Mucosa of rectum (tissue), 2 donors: ENCODE results near the gene MAGI1.

Source experiments
- H3K27ac ChIP-seq, 2 donors: one replicate each; pipeline ENCODE4 v1.7.0; 2013; ENCODE audit warnings: inconsistent platforms in 2 of 2, low read depth in 2 of 2, low read length in 2 of 2
- H3K27me3 ChIP-seq, 2 donors: one replicate each; pipeline ENCODE4 v1.7.0; 2013; ENCODE audit warnings: low read length in 2 of 2; ENCODE audit not compliant: control insufficient read depth in 2 of 2, insufficient read depth in 2 of 2
- H3K36me3 ChIP-seq, 2 donors: one replicate each; pipeline ENCODE4 v1.7.0; 2013; ENCODE audit warnings: low read length in 2 of 2; ENCODE audit not compliant: control insufficient read depth in 2 of 2, insufficient read depth in 2 of 2
- H3K4me1 ChIP-seq, 2 donors: one replicate each; pipeline ENCODE4 v1.7.0; 2013; ENCODE audit warnings: low read length in 2 of 2, mild to moderate bottlenecking in 1 of 2; ENCODE audit not compliant: control insufficient read depth in 2 of 2, insufficient read depth in 2 of 2
- H3K4me3 ChIP-seq, 2 donors: one replicate each; pipeline ENCODE4 v1.7.0; 2013; ENCODE audit warnings: low read length in 2 of 2
- H3K9ac ChIP-seq, 2 donors: one replicate each; pipeline ENCODE4 v1.7.0; 2013; ENCODE audit warnings: low read length in 2 of 2, low read depth in 1 of 2, mild to moderate bottlenecking in 1 of 2
- H3K9me3 ChIP-seq, 2 donors: one replicate each; pipeline ENCODE4 v1.7.0; 2013; ENCODE audit warnings: low read length in 2 of 2; ENCODE audit not compliant: control insufficient read depth in 2 of 2
- donor health status: healthy.
- donor health status: Normal muscosa, but diverticular disease.

The MAGI1 gene

DNA sequence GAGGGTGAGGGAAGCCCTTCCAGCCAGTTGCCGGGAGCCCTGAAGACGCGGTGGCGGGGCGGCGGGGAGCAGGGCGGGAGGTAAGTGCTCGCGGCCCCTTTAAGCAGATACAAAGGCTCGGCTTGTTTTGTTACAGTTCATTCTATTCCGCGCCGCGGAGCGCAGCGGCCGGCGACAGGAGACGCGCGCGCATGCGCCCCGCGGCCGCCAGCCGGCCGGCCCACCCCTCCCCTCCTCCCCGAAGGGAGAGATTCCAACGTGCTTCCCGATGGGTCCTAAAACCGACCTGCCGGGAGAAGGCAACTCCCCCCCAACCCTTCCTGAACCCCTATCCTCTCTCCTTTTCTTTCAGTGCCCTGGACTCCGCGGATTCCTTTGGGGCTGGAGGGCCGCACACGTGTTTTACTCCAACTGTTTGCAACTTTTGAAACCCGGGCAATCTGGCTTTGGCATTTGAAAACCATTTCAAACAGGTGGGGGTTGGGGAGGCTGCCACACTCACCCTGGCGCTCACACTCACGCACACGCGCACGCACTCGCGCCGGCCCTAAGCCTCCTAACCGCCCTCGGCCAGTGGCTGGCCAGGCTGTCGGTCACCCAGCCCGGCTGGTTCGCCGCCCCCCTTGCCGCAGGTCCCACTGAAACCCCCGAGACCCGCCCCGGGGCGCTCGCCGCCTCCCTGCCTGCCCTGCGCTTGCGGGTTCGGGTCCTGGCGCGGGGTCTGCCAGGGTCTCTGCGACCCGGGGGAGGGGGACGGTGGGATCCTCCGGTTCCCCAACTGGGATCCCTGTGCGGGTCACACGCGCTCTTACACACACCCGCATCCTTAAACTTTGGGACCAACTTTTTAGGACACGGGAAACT lies at the start of gene MAGI1:
Gene MAGI1 (minus strand): TSS at position 193 of the 864 bp plus-strand sequence. CDS start 610 bp downstream, outside the sequence.
- Histone ChIP-seq H3K27ac (peak within 1 kb of the TSS; percentile 91 to 94), H3K4me1 (peaks cover 2 to 13% of the 10 kb centered on the region in 2 donors), H3K9ac (peak within 1 kb of the TSS; percentile 85 to 91), H3K9me3 (no peaks in the 10 kb centered on the region), H3K4me3 (peak within 1 kb of the TSS; percentile 86 to 94), H3K27me3 (no peaks in the 10 kb centered on the region), H3K36me3 (no peaks in the 10 kb centered on the region)

DNA sequence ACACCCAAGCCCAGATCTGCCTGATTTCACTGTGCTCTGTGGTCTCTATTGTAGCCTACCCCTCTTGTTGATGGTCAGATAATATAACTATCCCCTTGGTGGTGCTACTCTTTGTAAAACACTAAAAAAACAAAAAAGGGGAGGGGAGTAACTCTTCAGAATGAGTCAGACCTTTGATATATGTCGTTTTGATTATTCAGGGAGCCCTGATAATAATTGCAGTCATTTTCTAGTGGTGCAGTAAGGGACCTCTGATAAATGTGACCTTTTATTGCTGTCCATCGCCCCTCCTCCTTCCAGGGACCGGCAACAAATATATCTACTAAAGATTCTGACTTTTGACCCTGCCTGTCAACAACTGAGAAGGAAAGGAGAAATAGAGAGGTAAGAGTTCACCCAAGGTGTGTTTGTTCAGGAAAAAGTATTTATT lies 45.1 kb upstream of the MAGI1 start:
- Histone ChIP-seq H3K4me3 (no peak overlapping the region), H3K27me3 (no peaks in the 10 kb centered on the region), H3K9ac (no peak overlapping the region), H3K9me3 (no peaks in the 10 kb centered on the region), H3K4me1 (no peaks in the 10 kb centered on the region), H3K27ac (no peak overlapping the region), H3K36me3 (no peaks in the 10 kb centered on the region)

DNA sequence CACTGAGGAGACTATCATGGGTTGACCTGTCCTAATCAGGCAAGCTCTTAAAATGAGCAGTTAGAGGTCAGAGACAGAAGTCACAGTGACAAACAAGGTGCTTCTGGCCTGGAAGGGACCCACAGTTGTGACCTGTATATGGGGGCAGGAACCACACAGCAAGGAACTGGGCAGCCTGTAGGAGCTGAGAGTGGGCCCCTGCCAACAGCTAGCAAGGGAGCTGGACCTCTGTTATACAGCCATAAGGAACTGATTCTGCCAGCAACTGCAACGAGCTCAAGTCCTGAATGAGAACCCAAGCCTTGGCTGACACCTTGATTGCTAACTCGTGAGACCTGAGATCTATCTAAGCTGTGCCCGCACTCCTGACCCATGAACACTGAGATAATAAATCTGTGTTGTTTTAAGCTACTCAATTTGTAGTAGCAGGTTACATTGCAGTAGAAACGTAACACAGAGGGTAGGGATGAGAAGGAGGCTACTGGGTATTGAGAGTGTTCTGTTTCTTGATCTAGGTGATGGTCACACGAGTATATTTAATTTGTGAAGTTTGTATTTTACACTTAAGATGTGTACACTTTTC lies 44.5 kb upstream of the MAGI1 start:
- no peak overlapping the region for H3K4me3 ChIP-seq
- no peak overlapping the region for H3K9ac ChIP-seq
- H3K4me1 ChIP-seq: no peaks in the 10 kb centered on the region
- H3K27me3 ChIP-seq: no peaks in the 10 kb centered on the region
- H3K27ac ChIP-seq: no peak overlapping the region
- H3K36me3 ChIP-seq: no peaks in the 10 kb centered on the region
- no peaks in the 10 kb centered on the region for H3K9me3 ChIP-seq

DNA sequence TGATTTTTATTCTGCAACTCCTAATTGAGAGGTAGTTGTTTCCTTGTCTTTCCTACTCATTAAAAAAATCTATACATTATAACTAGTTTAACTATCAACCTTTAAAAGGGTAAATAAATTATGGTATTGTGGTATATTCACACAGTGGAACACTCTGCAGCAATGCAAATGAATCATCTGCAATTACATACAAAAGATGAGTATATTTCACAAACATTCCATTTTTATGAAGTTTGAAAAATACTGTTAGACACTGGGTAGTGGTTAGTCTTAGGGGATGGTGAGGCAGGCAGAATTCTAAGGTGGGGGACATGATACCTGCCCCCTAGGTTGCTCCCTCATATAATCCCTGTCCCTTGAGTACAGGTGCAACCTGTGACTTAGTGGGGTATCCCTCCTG lies 44.0 kb upstream of the MAGI1 start:
- H3K36me3 ChIP-seq: no peaks in the 10 kb centered on the region
- no peaks in the 10 kb centered on the region for H3K27me3 ChIP-seq
- H3K9ac ChIP-seq: no peak overlapping the region
- no peak overlapping the region for H3K4me3 ChIP-seq
- no peak overlapping the region for H3K27ac ChIP-seq
- no peaks in the 10 kb centered on the region for H3K4me1 ChIP-seq
- H3K9me3 ChIP-seq: peaks cover 0 to under 1% of the 10 kb centered on the region in 2 donors

DNA sequence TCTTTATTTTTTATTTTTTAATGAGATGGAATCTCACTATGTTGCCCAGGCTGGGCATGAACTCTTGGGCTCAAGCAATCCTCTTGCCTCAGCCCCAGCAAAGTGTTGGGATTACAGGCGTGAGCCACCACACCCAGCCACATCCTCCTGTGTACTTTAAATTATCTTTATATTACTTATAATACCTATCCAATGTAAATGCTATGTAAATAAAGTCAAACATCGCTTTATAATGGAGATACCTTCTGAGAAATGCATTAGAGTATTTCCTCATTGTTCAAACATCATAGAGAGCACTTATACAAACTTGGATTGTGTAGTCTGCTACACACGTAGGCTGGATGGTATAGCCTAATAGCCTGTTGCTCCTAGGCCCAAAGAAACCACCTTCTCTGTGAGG lies 41.4 kb upstream of the MAGI1 start:
- H3K27me3 ChIP-seq: no peaks in the 10 kb centered on the region
- peak overlapping the region in 1 of 2 donors; percentile 13 for H3K4me3 ChIP-seq
- no peak overlapping the region for H3K9ac ChIP-seq
- no peak overlapping the region for H3K27ac ChIP-seq
- no peaks in the 10 kb centered on the region for H3K36me3 ChIP-seq
- peaks cover 0 to 3% of the 10 kb centered on the region in 2 donors for H3K9me3 ChIP-seq
- H3K4me1 ChIP-seq: no peaks in the 10 kb centered on the region

DNA sequence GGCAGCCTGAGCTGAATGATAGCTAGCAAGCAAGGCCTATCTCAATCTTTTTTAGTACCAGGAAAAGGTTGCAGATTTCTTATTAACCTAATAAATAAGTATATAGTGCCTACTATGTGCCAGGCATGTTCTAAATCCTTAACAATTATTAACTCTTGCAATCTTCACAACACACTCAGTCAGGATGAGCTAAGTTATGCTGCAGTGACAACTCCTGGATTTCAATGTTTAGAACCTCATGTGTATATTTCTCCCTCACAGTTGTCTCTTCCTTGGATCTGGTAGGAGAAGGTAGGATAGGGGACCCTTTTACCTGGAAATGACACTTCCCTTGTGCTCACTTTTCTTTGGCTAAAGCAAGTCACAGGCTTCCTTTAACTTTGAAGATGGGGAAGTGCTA lies 39.3 kb upstream of the MAGI1 start:
- Histone ChIP-seq H3K27me3 (no peaks in the 10 kb centered on the region), H3K4me3 (no peak overlapping the region), H3K36me3 (no peaks in the 10 kb centered on the region), H3K4me1 (no peaks in the 10 kb centered on the region), H3K9ac (no peak overlapping the region), H3K27ac (no peak overlapping the region), H3K9me3 (peaks cover 0 to 3% of the 10 kb centered on the region in 2 donors)

DNA sequence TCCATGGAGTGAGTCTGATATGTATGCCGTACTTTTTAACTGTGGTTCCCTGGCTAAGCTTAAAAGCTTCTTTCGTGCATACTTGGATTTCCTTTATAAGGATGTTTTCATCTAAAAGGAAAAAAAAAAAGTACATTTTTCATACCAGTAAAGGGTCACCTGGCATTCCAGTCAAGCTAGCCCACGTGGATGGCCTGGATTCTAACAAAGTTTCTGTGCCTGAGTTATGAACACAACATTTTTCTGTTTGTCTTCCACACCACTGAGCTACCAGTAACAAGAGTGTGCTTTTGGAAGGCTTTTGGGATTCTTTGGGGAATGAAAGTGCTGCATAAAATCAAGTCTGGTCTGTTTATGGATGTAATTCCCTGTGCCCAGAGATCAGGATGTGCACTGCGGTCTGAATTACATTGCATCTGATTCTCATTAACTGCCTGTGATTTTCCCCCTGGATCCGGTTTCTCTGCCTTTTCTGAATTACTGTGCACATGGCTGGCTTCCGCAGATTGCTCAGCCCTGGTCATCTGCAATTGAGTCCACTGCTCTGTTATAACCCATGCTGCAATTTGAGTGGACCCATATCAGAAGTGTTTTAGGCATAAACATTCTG lies 38.2 kb upstream of the MAGI1 start:
- Histone ChIP-seq H3K9me3 (peaks cover 0 to 3% of the 10 kb centered on the region in 2 donors), H3K27ac (no peak overlapping the region), H3K4me1 (no peaks in the 10 kb centered on the region), H3K36me3 (no peaks in the 10 kb centered on the region), H3K9ac (no peak overlapping the region), H3K4me3 (no peak overlapping the region), H3K27me3 (no peaks in the 10 kb centered on the region)

DNA sequence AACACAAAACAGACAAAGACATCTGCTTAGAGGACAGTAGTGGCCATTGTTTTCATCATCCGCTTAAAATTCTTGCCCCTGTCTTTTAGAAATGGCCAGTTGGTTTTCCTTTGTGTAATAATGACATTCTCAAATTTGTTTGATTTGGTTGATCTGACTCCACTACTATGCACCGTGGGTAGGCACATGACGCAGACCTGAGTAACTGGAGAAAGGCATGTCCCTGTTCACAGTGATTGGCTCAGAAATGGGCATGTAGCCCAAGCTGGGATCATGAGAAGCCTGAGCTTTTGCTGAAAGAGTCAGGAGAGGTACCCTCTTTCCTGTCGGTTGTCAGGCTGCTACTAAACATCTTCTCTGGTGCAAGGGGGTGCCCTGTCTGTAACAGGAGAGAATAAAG lies 36.6 kb upstream of the MAGI1 start:
- no peaks in the 10 kb centered on the region for H3K36me3 ChIP-seq
- H3K9me3 ChIP-seq: peaks cover 0 to 3% of the 10 kb centered on the region in 2 donors
- no peaks in the 10 kb centered on the region for H3K27me3 ChIP-seq
- no peak overlapping the region for H3K27ac ChIP-seq
- H3K9ac ChIP-seq: no peak overlapping the region
- H3K4me3 ChIP-seq: no peak overlapping the region
- no peaks in the 10 kb centered on the region for H3K4me1 ChIP-seq

DNA sequence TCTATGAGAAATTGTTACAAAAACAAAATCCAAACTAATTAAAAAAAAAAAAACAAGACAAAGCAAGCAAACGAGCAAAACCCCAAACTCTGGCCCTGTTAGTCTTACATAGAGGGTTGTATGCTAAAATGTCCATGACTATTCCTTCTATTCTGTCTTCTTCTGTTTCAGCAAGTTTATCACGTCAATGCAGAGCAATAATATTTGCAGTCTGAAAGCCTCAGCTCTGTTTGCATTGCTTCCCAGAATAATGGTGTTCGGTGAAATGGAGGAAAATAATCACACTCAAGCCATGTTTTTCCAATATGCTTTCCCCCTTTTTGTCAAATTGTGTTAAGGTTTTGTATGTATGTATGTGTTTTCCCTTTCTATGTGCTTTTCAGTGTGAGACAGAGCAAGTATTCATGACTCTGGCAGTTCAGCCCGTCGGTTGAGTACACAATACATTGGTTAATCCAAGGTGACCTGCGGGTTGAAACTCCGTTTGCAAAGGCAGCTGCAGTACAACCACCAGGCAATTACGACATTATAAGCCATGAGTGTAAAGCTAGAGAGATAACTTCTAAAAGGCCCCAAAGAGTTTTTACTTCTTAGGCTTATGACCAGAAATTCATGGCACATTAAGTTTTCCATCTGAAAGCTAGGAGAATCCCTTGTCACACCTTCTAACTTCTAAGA lies 34.9 kb upstream of the MAGI1 start:
- no peaks in the 10 kb centered on the region for H3K36me3 ChIP-seq
- no peak overlapping the region for H3K27ac ChIP-seq
- no peaks in the 10 kb centered on the region for H3K4me1 ChIP-seq
- no peak overlapping the region for H3K4me3 ChIP-seq
- no peaks in the 10 kb centered on the region for H3K27me3 ChIP-seq
- H3K9ac ChIP-seq: no peak overlapping the region
- peaks cover 0 to 3% of the 10 kb centered on the region in 2 donors for H3K9me3 ChIP-seq

DNA sequence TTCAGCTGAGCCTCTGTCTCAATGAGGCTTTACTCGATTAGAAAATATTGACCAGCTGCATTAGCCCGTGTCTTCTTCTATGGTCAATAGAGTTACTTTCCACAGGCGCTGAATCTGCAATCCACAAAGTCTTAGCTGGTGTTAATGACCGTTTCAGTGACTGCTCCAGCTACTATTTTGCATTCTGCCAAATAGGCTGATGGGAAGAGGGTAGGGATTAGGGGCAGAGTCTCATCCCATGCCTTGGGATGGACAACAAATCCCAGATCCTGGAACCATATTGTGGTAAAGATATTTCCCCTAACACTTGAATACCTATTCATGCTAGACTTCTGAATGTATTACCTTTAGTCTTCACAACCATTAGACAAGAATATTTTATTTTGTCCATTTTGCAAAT lies 29.5 kb upstream of the MAGI1 start:
- H3K4me3 ChIP-seq: no peak overlapping the region
- no peak overlapping the region for H3K27ac ChIP-seq
- no peaks in the 10 kb centered on the region for H3K36me3 ChIP-seq
- no peaks in the 10 kb centered on the region for H3K9me3 ChIP-seq
- no peak overlapping the region for H3K9ac ChIP-seq
- H3K27me3 ChIP-seq: no peaks in the 10 kb centered on the region
- H3K4me1 ChIP-seq: no peaks in the 10 kb centered on the region
